HG03175 (cell line): Measurements from ENCODE around the gene DDX19B.
"Not testable (repeated sequence)": the region's sequence is repeated elsewhere in the genome, so short reads cannot be mapped to it uniquely, and the experiment has no call there.

Experiments
- ATAC-seq: cut with Tn5 transposase; IDR thresholded peaks from one replicate; pipeline ENCODE4 v1.9.1; 2021; ENCODE audit warnings: mild to moderate bottlenecking, moderate library complexity; ENCODE audit not compliant: unreplicated experiment

DDX19B gene

GRCh38 chr16:70287304-70287971 lies 11.5 kb upstream of the DDX19B start:
- not testable (repeated sequence) for ATAC-seq

GRCh38 chr16:70289229-70290094 lies 9.5 kb upstream of the DDX19B start, which contains the start of gene AARS1:
Gene AARS1, minus strand, starts transcription at chr16:70289506. Its CDS starts 6,743 bp downstream, at chr16:70282763.
- ATAC-seq: peak; percentile 96

GRCh38 chr16:70290949-70291519 lies 8.0 kb upstream of the DDX19B start:
- no peak for ATAC-seq

- ATAC-seq: not testable (repeated sequence)
Observed at GRCh38 chr16:70292148-70292547, 6.8 kb upstream of the DDX19B start.

- ATAC-seq: no peak
Observed at GRCh38 chr16:70294385-70295025, 4.5 kb upstream of the DDX19B start.

GRCh38 chr16:70295634-70296033 lies 3.4 kb upstream of the DDX19B start:
- ATAC-seq: no peak

GRCh38 chr16:70301121-70301520 lies 2.1 kb downstream of the DDX19B start:
- ATAC-seq: no peak

- ATAC-seq: no peak
Observed at GRCh38 chr16:70302745-70303144, 3.8 kb downstream of the DDX19B start.

- ATAC-seq: no peak
Observed at GRCh38 chr16:70304892-70305448, 6.0 kb downstream of the DDX19B start.

GRCh38 chr16:70306880-70307279 lies 7.9 kb downstream of the DDX19B start:
- ATAC-seq: no peak

- ATAC-seq: not testable (repeated sequence)
Observed at GRCh38 chr16:70307726-70308125, 8.7 kb downstream of the DDX19B start.

- ATAC-seq: no peak
Observed at GRCh38 chr16:70320121-70320520, 21.1 kb downstream of the DDX19B start.

GRCh38 chr16:70324998-70325747 lies 26.2 kb downstream of the DDX19B start:
- ATAC-seq: no peak

- no peak for ATAC-seq
Observed at GRCh38 chr16:70331091-70331490, 32.1 kb downstream of the DDX19B start.

GRCh38 chr16:70331588-70332358 lies 32.8 kb downstream of the DDX19B start:
- no peak for ATAC-seq

GRCh38 chr16:70332728-70333127 lies 33.7 kb downstream of the DDX19B start:
- not testable (repeated sequence) for ATAC-seq

- no peak for ATAC-seq
Observed at GRCh38 chr16:70337814-70338213, 38.8 kb downstream of the DDX19B start.

GRCh38 chr16:70341600-70341999 lies 42.6 kb downstream of the DDX19B start:
- no peak for ATAC-seq

- no peak for ATAC-seq
Observed at GRCh38 chr16:70342016-70342415, 43.0 kb downstream of the DDX19B start.
